A549 (cell line): ENCODE results near the gene CYP1B1.

Experiments used
- SMC3 ChIP-seq: fragments of >200 bp; sonication (Bioruptor Twin); formaldehyde crosslinking; IDR thresholded peaks from 3 replicates; pipeline ENCODE4 v1.6.1; 2018; ENCODE audit warnings: inconsistent platforms
- TF ChIP-seq, protein P1 (sequence below): fragments of >200 bp; sonication (Bioruptor Twin); formaldehyde crosslinking; IDR thresholded peaks from 3 replicates; pipeline ENCODE4 v1.5.1; 2016

DNA sequence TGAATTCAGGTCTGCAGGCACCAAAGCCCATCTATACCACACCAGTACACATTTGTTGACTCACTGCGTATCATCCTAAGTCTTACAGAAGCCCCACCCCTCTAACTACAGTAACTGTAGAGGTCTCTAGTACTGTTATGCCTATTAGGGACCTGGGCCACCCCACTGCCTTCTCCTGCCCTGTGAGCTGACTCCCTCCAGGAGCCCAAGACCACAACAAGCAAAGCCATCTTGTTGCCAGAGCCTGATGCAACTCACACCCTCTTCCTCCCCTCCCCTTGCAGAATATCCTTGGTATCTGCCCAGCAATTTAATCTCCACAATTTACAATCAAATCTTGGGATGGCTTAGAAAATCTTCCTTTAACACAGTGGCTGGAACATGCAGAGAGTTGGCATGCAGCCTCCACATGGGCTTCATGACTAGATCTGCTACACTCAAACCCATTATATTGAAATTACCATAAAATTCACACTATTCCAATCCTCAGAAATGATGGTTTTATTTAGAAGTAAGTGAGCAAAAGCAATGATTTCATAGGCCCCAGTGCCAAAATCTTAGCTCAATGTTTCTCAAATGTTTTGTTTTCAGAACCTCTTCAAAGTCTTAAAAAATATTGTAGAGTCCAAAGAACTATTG lies 17.7 kb upstream of the CYP1B1 start:
- TF ChIP-seq, protein P1, sequence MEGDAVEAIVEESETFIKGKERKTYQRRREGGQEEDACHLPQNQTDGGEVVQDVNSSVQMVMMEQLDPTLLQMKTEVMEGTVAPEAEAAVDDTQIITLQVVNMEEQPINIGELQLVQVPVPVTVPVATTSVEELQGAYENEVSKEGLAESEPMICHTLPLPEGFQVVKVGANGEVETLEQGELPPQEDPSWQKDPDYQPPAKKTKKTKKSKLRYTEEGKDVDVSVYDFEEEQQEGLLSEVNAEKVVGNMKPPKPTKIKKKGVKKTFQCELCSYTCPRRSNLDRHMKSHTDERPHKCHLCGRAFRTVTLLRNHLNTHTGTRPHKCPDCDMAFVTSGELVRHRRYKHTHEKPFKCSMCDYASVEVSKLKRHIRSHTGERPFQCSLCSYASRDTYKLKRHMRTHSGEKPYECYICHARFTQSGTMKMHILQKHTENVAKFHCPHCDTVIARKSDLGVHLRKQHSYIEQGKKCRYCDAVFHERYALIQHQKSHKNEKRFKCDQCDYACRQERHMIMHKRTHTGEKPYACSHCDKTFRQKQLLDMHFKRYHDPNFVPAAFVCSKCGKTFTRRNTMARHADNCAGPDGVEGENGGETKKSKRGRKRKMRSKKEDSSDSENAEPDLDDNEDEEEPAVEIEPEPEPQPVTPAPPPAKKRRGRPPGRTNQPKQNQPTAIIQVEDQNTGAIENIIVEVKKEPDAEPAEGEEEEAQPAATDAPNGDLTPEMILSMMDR, result no peak
- no peak for TF ChIP-seq SMC3
